Lower leg skin (tissue), 3 donors: ENCODE data around the gene LMAN2.

Experiments
- CTCF ChIP-seq, 3 donors: fragments of 450-650 bp; IDR thresholded peaks; one replicate each; pipeline ENCODE4 v1.5.1; 2016; ENCODE audit warnings: antibody characterized with exemption in 3 of 3, mild to moderate bottlenecking in 3 of 3, moderate library complexity in 2 of 3
- POLR2A ChIP-seq, 2 donors: fragments of 450-650 bp; IDR thresholded peaks; one replicate each; pipeline ENCODE4 v1.6.1; 2016 to 2017; ENCODE audit warnings: antibody characterized with exemption in 2 of 2, mild to moderate bottlenecking in 1 of 2, moderate library complexity in 1 of 2

- TF ChIP-seq CTCF (IDR thresholded peaks at IDR 0.05) (no peak), POLR2A (IDR thresholded peaks at IDR 0.05) (no peak)
Observed at GRCh38 chr5:177301503-177302165, 49.8 kb downstream of the LMAN2 start.
